Liver (tissue), 9 donors: ENCODE measurements around the gene LDHD. TPM values are rescaled to one million over a fixed set of nuclear protein-coding genes. Genes with fewer than 3 reads are reported as not detected.

Experiments used
- DNase-seq: peaks from one replicate; pipeline ENCODE4 v3.0.0-alpha.2; 2017; ENCODE audit warnings: low spot score
- H3K27ac ChIP-seq, 2 donors: one replicate each; pipeline ENCODE4 v1.7.0; 2013; ENCODE audit warnings: inconsistent platforms in 2 of 2, low read length in 2 of 2, control low read depth in 1 of 2, low read depth in 1 of 2, mild to moderate bottlenecking in 1 of 2
- H3K27me3 ChIP-seq, 4 donors: one replicate each; pipeline versions ENCODE4 v1.6.1 to v1.7.0; 2013; ENCODE audit warnings: low read length in 3 of 4, inconsistent platforms in 1 of 4, mild to moderate bottlenecking in 1 of 4, moderate library complexity in 1 of 4; ENCODE audit not compliant: control insufficient read depth in 4 of 4, insufficient read depth in 4 of 4
- H3K36me3 ChIP-seq, 4 donors: one replicate each; pipeline versions ENCODE4 v1.6.1 to v1.7.0; 2013; ENCODE audit warnings: low read length in 3 of 4, mild to moderate bottlenecking in 3 of 4, low read depth in 1 of 4, moderate library complexity in 1 of 4; ENCODE audit not compliant: control insufficient read depth in 4 of 4, insufficient read depth in 3 of 4
- H3K4me1 ChIP-seq, 4 donors: one replicate each; pipeline versions ENCODE4 v1.6.1 to v1.7.0; 2013; ENCODE audit warnings: low read length in 3 of 4, mild to moderate bottlenecking in 3 of 4, moderate library complexity in 1 of 4; ENCODE audit not compliant: control insufficient read depth in 4 of 4, insufficient read depth in 4 of 4
- H3K4me3 ChIP-seq, 3 donors: one replicate each; pipeline versions ENCODE4 v1.6.1 to v1.7.0; 2013; ENCODE audit warnings: low read length in 3 of 3, control low read depth in 1 of 3, low read depth in 1 of 3, mild to moderate bottlenecking in 1 of 3
- H3K9ac ChIP-seq, 2 donors: one replicate each; pipeline ENCODE4 v1.7.0; 2013; ENCODE audit warnings: low read length in 2 of 2, mild to moderate bottlenecking in 2 of 2, moderate library complexity in 2 of 2, control low read depth in 1 of 2, low read depth in 1 of 2
- H3K9me3 ChIP-seq, 4 donors: one replicate each; pipeline versions ENCODE4 v1.6.1 to v1.7.0; 2013; ENCODE audit warnings: low read length in 3 of 4; ENCODE audit not compliant: control insufficient read depth in 4 of 4
- ATF3 ChIP-seq: IDR thresholded peaks from 2 replicates; pipeline ENCODE4 v1.6.1; 2016; ENCODE audit warnings: antibody characterized with exemption
- CTCF ChIP-seq: fragments of 150-350 bp; IDR thresholded peaks from 2 replicates; pipeline ENCODE4 v1.5.1; 2017; ENCODE audit warnings: improper control_type of control experiment, low read depth, low read length; ENCODE audit not compliant: missing input control
- EGR1 ChIP-seq, 2 donors: IDR thresholded peaks; 2 replicates each; pipeline ENCODE4 v1.6.1; 2016 to 2018; ENCODE audit warnings: antibody characterized with exemption in 2 of 2, low read depth in 2 of 2
- FOXA1 ChIP-seq: IDR thresholded peaks from 2 replicates; pipeline ENCODE4 v1.6.1; 2016; ENCODE audit warnings: antibody characterized with exemption
- FOXA2 ChIP-seq: IDR thresholded peaks from 2 replicates; pipeline ENCODE4 v1.6.1; 2016; ENCODE audit warnings: antibody characterized with exemption
- HNF4A ChIP-seq, 2 donors: conservative IDR thresholded peaks; 2 replicates each; pipeline ENCODE4 v1.6.1; 2016; ENCODE audit warnings: antibody characterized with exemption in 2 of 2, mild to moderate bottlenecking in 2 of 2
- HNF4G ChIP-seq: IDR thresholded peaks from 2 replicates; pipeline ENCODE4 v1.6.1; 2016; ENCODE audit warnings: antibody characterized with exemption
- JUND ChIP-seq, 2 donors: IDR thresholded peaks; 2 replicates each; pipeline ENCODE4 v1.6.1; 2016; ENCODE audit warnings: antibody characterized with exemption in 2 of 2
- MAX ChIP-seq: IDR thresholded peaks from 2 replicates; pipeline ENCODE4 v1.6.1; 2016; ENCODE audit warnings: antibody characterized with exemption
- NR2F2 ChIP-seq: IDR thresholded peaks from 2 replicates; pipeline ENCODE4 v1.6.1; 2016; ENCODE audit warnings: antibody characterized with exemption
- RXRA ChIP-seq, 2 donors: IDR thresholded peaks; 2 replicates each; pipeline ENCODE4 v1.6.1; 2017 to 2018; ENCODE audit warnings: antibody characterized with exemption in 2 of 2, mild to moderate bottlenecking in 1 of 2
- SP1 ChIP-seq: IDR thresholded peaks from 2 replicates; pipeline ENCODE4 v1.6.1; 2018; ENCODE audit warnings: antibody characterized with exemption, mild to moderate bottlenecking
- TAF1 ChIP-seq: conservative IDR thresholded peaks from 2 replicates; pipeline ENCODE4 v1.6.1; 2016; ENCODE audit warnings: antibody characterized with exemption, mild to moderate bottlenecking
- YY1 ChIP-seq: IDR thresholded peaks from 2 replicates; pipeline ENCODE4 v1.6.1; 2016; ENCODE audit warnings: antibody characterized with exemption, mild to moderate bottlenecking
- WGBS: extraction: QIAGEN DNeasy Blood & Tissue Kit; methylation state at CpG from one replicate; pipeline ENCODE4 v1.1.7; 2013; 5-methylcytosine and 5-hydroxymethylcytosine counted together
- polyA plus RNA-seq, 2 donors: library from polyadenylated mRNA; stranded (reverse) in 1 of 2; unstranded in 1 of 2; fragments of 200-250 nt in 1 of 2; fragments of >200 nt in 1 of 2; fragmentation: Nextera tagmentation in 1 of 2; extraction: Ambion mirVana in 1 of 2; gene quantifications; one replicate each; pipeline versions ENCODE4 v1.2.1 to v1.2.3, GENCODE V29; 2013 to 2015
- total RNA-seq, 2 donors: library from RNA; depleted of rRNA; stranded (reverse); fragments of >200 nt; gene quantifications; one replicate each; pipeline ENCODE4 v1.2.3, GENCODE V29; 2014
- donor health status: healthy.
- donor health status: healthy.
- donor health status: healthy.
- donor health status: healthy.
- donor health status: healthy.

The LDHD gene
- total and polyA plus RNA-seq, 4 donors = 27.7 to 84.1 (median 76.3) TPM

DNA sequence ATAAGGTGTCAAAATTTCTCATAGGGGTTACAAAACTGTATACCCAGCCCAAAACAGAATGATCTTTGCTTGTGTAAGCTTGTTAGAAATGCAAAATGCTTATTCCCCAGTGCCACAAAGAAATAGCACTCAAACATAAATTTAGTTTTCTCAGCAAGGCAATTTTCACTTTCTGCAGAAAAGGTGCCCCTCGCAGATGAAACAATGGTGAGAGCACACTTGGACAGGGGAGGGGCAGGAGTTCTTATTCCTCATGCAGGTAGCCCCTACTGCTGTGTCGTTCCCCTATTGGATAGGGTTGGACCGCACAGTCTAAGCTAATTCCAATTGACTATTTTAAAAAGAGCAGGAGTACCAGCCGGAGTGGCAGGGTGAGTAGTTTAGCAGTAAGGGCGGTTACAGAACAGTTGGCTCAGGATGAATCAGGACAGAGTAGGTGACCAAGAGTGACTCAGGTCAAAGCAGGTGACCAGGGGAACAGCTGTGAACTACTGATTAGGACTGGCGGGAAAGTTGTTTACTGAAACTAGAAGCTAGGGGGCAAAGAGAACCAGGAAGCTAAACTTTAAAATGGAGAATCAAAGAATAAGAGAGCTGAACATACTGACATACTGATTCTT lies 5.5 kb upstream of the LDHD start:
- Histone ChIP-seq H3K4me1 (peaks cover 0 to 8% (median 6%) of the 10 kb centered on the region in 4 donors), H3K27me3 (no peaks in the 10 kb centered on the region), H3K27ac (peak overlapping the region in 1 of 2 donors; percentile 18), H3K36me3 (no peaks in the 10 kb centered on the region), H3K9ac (no peak overlapping the region), H3K4me3 (no peak overlapping the region), H3K9me3 (peaks cover 0 to 9% (median 3%) of the 10 kb centered on the region in 4 donors)
- no peak for DNase-seq
- no peak for TF ChIP-seq FOXA1
- TF ChIP-seq RXRA (IDR thresholded peaks at IDR 0.05) = peak in 1 of 2 donors; percentile 19
- WGBS = 64% methylated on average over 6 of the region's 6 CpGs

DNA sequence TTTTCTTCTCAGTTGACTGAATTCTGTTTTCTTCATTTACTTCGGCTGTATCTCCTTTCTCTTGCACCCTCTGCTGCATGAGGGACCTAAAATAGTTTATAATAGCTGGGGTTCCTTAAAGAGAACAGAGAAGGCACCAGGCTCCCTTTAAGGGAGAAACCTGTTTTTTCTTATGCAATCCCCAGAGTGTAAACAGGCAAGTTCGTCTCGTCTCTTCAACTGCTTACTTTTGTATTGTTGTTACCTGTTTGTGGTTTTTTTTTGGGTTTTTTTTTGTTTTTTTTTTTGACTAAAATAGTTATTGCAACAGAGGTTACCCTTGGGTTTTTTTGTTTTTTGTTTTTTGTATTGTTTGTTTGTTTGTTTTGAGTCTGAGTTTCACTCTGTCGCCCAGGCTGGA lies 3.7 kb upstream of the LDHD start:
- TF ChIP-seq YY1 = peak; percentile 9
- peak; percentile 27 for TF ChIP-seq FOXA1
- TF ChIP-seq SP1 = no peak
- no peak for TF ChIP-seq JUND (IDR thresholded peaks at IDR 0.05)
- no peak for TF ChIP-seq EGR1 (IDR thresholded peaks at IDR 0.05; ENCODE audit: low read depth in 2 of 2)
- TF ChIP-seq HNF4G = no peak
- TF ChIP-seq FOXA2 = peak; percentile 41
- peak overlapping the region; percentile 74 to 77 for H3K27ac ChIP-seq
- no peaks in the 10 kb centered on the region for H3K27me3 ChIP-seq
- WGBS = 33% methylated on average over 4 of the region's 4 CpGs
- H3K9me3 ChIP-seq = peaks cover 0 to 9% (median 3%) of the 10 kb centered on the region in 4 donors
- no peak for DNase-seq
- peak overlapping the region; percentile 53 to 57 (median 54) for H3K4me3 ChIP-seq
- peaks cover 2 to 16% (median 9%) of the 10 kb centered on the region in 4 donors for H3K4me1 ChIP-seq
- peak overlapping the region; percentile 56 to 72 for H3K9ac ChIP-seq
- no peaks in the 10 kb centered on the region for H3K36me3 ChIP-seq

- H3K27me3 ChIP-seq = no peaks in the 10 kb centered on the region
- H3K4me1 ChIP-seq = peaks cover 2 to 24% (median 14%) of the 10 kb centered on the region in 4 donors
- peak overlapping the region; percentile 74 to 77 for H3K27ac ChIP-seq
- H3K9ac ChIP-seq = peak overlapping the region; percentile 56 to 72
- no peak for TF ChIP-seq HNF4G
- TF ChIP-seq HNF4A (conservative IDR thresholded peaks at IDR 0.05) = peak; percentile 65 to 70
- TF ChIP-seq YY1 = peak; percentile 36
- H3K36me3 ChIP-seq = peaks cover 0 to 4% (median 0%) of the 10 kb centered on the region in 4 donors
- 57% methylated on average over 6 of the region's 6 CpGs for WGBS
- H3K9me3 ChIP-seq = peaks cover 0 to 9% (median 3%) of the 10 kb centered on the region in 4 donors
- peak overlapping the region; percentile 53 to 59 (median 57) for H3K4me3 ChIP-seq
- DNase-seq = no peak
Observed at GRCh38 chr16:75118943-75119539, 2.5 kb upstream of the LDHD start.

GRCh38 chr16:75116911-75117245 lies 298 bp upstream of the LDHD start:
- no peak for DNase-seq
- H3K27ac ChIP-seq = peak overlapping the region; percentile 77 to 96
- H3K27me3 ChIP-seq = no peaks in the 10 kb centered on the region
- H3K4me1 ChIP-seq = peaks cover 2 to 32% (median 17%) of the 10 kb centered on the region in 4 donors
- peak overlapping the region in 1 of 3 donors; percentile 78 for H3K4me3 ChIP-seq
- TF ChIP-seq EGR1 (IDR thresholded peaks at IDR 0.05; ENCODE audit: low read depth in 2 of 2) (no peak), CTCF (no peak), HNF4G (no peak), TAF1 (no peak), RXRA (IDR thresholded peaks at IDR 0.05) (no peak), FOXA1 (no peak), YY1 (no peak), FOXA2 (no peak), ATF3 (no peak), MAX (no peak), HNF4A (conservative IDR thresholded peaks at IDR 0.05) (no peak), NR2F2 (no peak)
- H3K9ac ChIP-seq = peak overlapping the region in 1 of 2 donors; percentile 31
- WGBS = 35% methylated on average over 3 of the region's 3 CpGs
- H3K36me3 ChIP-seq = peaks cover 0 to 9% (median 2%) of the 10 kb centered on the region in 4 donors
- H3K9me3 ChIP-seq = peaks cover 0 to 6% (median under 1%) of the 10 kb centered on the region in 4 donors
